Left lung (tissue), 10 donors: ENCODE data around the gene CTXND1. TPM values are rescaled to one million over a fixed set of nuclear protein-coding genes. Genes with fewer than 3 reads are reported as not detected.

Experiments
- ATAC-seq: fragments of 200-7000 bp; cut with Tn5 transposase; one replicate; pipeline ENCODE4 v1.9.1; 2020; ENCODE audit warnings: moderate library complexity
- DNase-seq, 4 donors: peaks; one replicate each; pipeline ENCODE4 v3.0.0-alpha.2; 2013 to 2020
- H3K27ac ChIP-seq, 2 donors: fragments of 200-600 bp; sonication (generic) in 1 of 2; one replicate each; pipeline versions ENCODE4 v1.5.0 to v1.8.0; 2020 to 2021
- H3K27me3 ChIP-seq, 2 donors: fragments of 200-600 bp; sonication (generic) in 1 of 2; one replicate each; pipeline versions ENCODE4 v1.5.0 to v1.8.0; 2020 to 2021
- H3K36me3 ChIP-seq, 2 donors: fragments of 200-600 bp; sonication (generic) in 1 of 2; one replicate each; pipeline versions ENCODE4 v1.5.0 to v1.8.0; 2020 to 2021
- H3K4me1 ChIP-seq, 2 donors: fragments of 200-600 bp; one replicate each; pipeline ENCODE4 v1.8.0; 2021
- H3K4me3 ChIP-seq, 2 donors: fragments of 200-600 bp; sonication (generic) in 1 of 2; one replicate each; pipeline versions ENCODE4 v1.5.0 to v1.8.0; 2020 to 2021; ENCODE audit warnings: mild to moderate bottlenecking in 1 of 2
- H3K9me3 ChIP-seq, 2 donors: fragments of 200-600 bp; sonication (generic) in 1 of 2; one replicate each; pipeline versions ENCODE4 v1.5.0 to v1.8.0; 2020 to 2021
- CTCF ChIP-seq, 2 donors: fragments of 200-600 bp; sonication (generic) in 1 of 2; IDR thresholded peaks; one replicate each; pipeline versions ENCODE4 v1.5.0 to v1.8.0; 2021; ENCODE audit warnings: antibody characterized with exemption in 2 of 2
- intact Hi-C, 2 donors: fragments of 100-400 bp; cut with DNase I; formaldehyde crosslinking; loops; one replicate each; pipeline versions ENCODE4 v1.11.2 to v1.14.2; 2022
- polyA plus RNA-seq, 6 donors: library from polyadenylated mRNA; unstranded; fragments of 120-200 nt; gene quantifications; one replicate each; pipeline ENCODE4 v1.2.1, GENCODE V29; 2013; ENCODE audit not compliant: insufficient read length in 6 of 6
- total RNA-seq, 2 donors: library from RNA; stranded (reverse); fragmentation: NEBNext Ultra II Directional; extraction: Animal tissue kit (Norgen Biotek cat#: 25700); gene quantifications; one replicate each; pipeline ENCODE4 v1.2.1, GENCODE V29; 2021
- donor health status: DM: no; HTN: yes; CAD: no.
- donor health status: DM: no; HTN: no; CAD: no.

CTXND1 gene
- total and polyA plus RNA-seq, 8 donors: 0.47 to 32.9 (median 23.1) TPM

- Histone ChIP-seq H3K27me3 (peaks cover 0 to 35% of the 10 kb centered on the region in 2 donors), H3K27ac (no peak overlapping the region), H3K4me1 (no peaks in the 10 kb centered on the region), H3K4me3 (no peak overlapping the region), H3K9me3 (no peaks in the 10 kb centered on the region), H3K36me3 (no peaks in the 10 kb centered on the region)
- no peak for TF ChIP-seq CTCF (IDR thresholded peaks at IDR 0.05)
- ATAC-seq (no peak), DNase-seq (no peak)
- intact Hi-C loops: no loop called here
Measured at GRCh38 chr15:80231371-80231770, 20.6 kb downstream of the CTXND1 start.

DNA sequence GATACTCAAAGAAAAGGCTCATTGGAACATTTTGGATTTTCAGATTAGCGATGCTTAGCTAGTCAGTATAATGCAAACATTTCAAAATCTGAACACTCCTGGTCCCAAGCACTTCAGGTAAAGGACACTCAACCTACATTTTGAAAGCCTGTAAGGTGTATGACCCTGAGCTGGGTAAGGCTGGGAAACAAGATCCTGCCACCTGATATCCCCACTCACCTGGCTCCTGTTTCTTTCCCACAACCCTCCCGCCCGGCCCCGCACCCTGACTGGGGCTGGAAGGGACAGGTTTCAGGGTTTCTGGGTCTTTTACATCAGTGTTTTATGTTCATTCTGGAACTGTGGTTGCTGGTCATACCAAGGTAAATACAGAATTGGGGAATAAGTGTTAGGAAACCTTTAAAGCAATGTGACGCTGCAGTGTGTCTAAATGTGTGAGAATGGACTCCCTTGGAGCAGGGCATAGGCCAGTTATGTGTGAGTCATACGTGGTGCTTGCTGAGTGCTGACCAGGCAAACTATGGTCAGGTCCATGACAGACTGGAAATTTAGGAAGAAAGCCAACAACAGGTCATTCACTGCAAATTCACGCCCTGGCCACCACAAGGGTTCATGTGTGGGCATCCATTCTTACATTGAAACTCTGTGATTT, 22.9 kb downstream of the CTXND1 start:
- no peak for TF ChIP-seq CTCF (IDR thresholded peaks at IDR 0.05)
- Histone ChIP-seq H3K27me3 (peaks cover 0 to 40% of the 10 kb centered on the region in 2 donors), H3K27ac (no peak overlapping the region), H3K36me3 (no peaks in the 10 kb centered on the region), H3K4me1 (no peaks in the 10 kb centered on the region), H3K4me3 (no peak overlapping the region), H3K9me3 (no peaks in the 10 kb centered on the region)
- intact Hi-C loops: no loop called here
- DNase-seq: peak in 1 of 4 donors; percentile 30
- ATAC-seq: peak; percentile 98

DNA sequence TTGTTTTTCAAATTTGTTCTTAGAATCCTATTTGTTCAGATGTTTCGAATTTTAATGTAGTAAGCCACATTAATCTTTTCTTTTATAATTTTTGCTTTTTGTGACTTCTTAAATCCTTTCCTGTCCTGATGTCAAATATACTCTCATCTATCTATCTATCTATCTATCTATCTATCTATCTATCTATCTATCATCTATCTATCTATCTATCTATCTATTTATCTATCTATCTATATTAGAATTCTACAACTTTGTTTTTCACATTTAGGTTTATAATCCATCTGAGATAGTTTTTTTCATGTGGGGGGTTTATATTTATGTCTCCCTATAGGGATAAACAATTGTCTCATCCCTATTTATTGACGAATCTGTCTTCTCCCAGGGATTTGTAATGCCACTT, 32.1 kb downstream of the CTXND1 start:
- Histone ChIP-seq H3K4me3 (no peak overlapping the region), H3K9me3 (no peaks in the 10 kb centered on the region), H3K4me1 (no peaks in the 10 kb centered on the region), H3K27me3 (no peaks in the 10 kb centered on the region), H3K36me3 (no peaks in the 10 kb centered on the region), H3K27ac (no peak overlapping the region)
- no peak for ATAC-seq
- TF ChIP-seq CTCF (IDR thresholded peaks at IDR 0.05): no peak
- intact Hi-C loops: no loop called here
- no peak for DNase-seq

DNA sequence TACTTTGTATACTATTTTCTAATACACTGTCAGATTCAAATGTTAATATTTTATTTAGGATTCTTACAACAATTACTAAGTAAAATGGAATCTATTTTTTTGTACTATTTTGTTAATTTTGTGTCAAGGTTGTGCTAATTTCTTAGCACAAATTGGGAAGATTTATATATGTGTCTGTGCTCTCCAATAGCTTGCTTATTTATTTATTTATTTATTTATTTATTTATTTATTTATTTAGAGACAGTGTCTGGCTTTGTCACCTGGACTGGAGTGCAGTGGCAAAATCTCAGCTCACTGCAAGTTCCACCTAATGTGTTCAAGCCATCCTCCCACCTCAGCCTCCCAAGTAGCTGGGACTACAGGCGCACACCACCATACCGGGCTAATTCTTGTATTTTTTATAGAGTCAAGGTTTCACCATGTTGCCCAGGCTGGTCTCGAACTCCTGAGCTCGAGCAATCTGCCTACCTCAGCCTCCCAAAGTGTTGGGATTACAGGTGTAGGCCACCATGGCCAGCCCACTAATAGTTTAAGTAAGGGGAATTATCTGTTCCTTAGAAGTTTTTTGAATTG, 34.6 kb downstream of the CTXND1 start:
- intact Hi-C loops: no loop called here
- Histone ChIP-seq H3K27ac (no peak overlapping the region), H3K27me3 (no peaks in the 10 kb centered on the region), H3K4me1 (no peaks in the 10 kb centered on the region), H3K36me3 (no peaks in the 10 kb centered on the region), H3K9me3 (no peaks in the 10 kb centered on the region), H3K4me3 (no peak overlapping the region)
- DNase-seq (no peak), ATAC-seq (no peak)
- TF ChIP-seq CTCF (IDR thresholded peaks at IDR 0.05): no peak

- no peak overlapping the region for H3K27ac ChIP-seq
- H3K4me1 ChIP-seq: no peaks in the 10 kb centered on the region
- no peak for ATAC-seq
- no peak for DNase-seq
- no peaks in the 10 kb centered on the region for H3K36me3 ChIP-seq
- no peaks in the 10 kb centered on the region for H3K9me3 ChIP-seq
- no peaks in the 10 kb centered on the region for H3K27me3 ChIP-seq
- no peak for TF ChIP-seq CTCF (IDR thresholded peaks at IDR 0.05)
- H3K4me3 ChIP-seq: no peak overlapping the region
- intact Hi-C loops: no loop called here
Measured at GRCh38 chr15:80216911-80217310, 35.1 kb downstream of the CTXND1 start.
